Endodermal cell (in vitro differentiated cells): ENCODE measurements around the gene MYO5A. TPM values are rescaled to one million over a fixed set of nuclear protein-coding genes. Genes with fewer than 3 reads are reported as not detected.

ENCODE experiments used
- DNase-seq: peaks from one replicate; pipeline ENCODE4 v3.0.0-alpha.2; 2017
- H3K27ac ChIP-seq: 2 replicates; pipeline ENCODE4 v1.5.1; 2013; ENCODE audit warnings: mild to moderate bottlenecking, low read depth, low read length, moderate library complexity
- H3K27me3 ChIP-seq: 2 replicates; pipeline ENCODE4 v1.6.1; 2013; ENCODE audit warnings: mild to moderate bottlenecking, low read length, moderate library complexity; ENCODE audit not compliant: insufficient read depth, control insufficient read depth, poor library complexity, severe bottlenecking
- H3K36me3 ChIP-seq: 2 replicates; pipeline ENCODE4 v1.7.0; 2013; ENCODE audit warnings: mild to moderate bottlenecking, low read length, moderate library complexity; ENCODE audit not compliant: control insufficient read depth, insufficient read depth
- H3K4me1 ChIP-seq: one replicate; pipeline ENCODE4 v1.7.0; 2013; ENCODE audit warnings: low read length; ENCODE audit not compliant: control insufficient read depth, insufficient read depth
- H3K4me3 ChIP-seq: 2 replicates; pipeline ENCODE4 v1.5.1; 2013; ENCODE audit warnings: mild to moderate bottlenecking, low read length, moderate library complexity
- H3K9ac ChIP-seq: 2 replicates; pipeline ENCODE4 v1.6.1; 2013; ENCODE audit warnings: mild to moderate bottlenecking, low read length, moderate library complexity; ENCODE audit not compliant: poor library complexity, severe bottlenecking; ENCODE audit errors: extremely low read depth
- H3K9me3 ChIP-seq: 2 replicates; pipeline ENCODE4 v1.6.1; 2013; ENCODE audit warnings: mild to moderate bottlenecking, low read length, moderate library complexity; ENCODE audit not compliant: control insufficient read depth
- H3K27ac Mint-ChIP-seq: 2 replicates; pipeline ENCODE4 v1.8.0; 2020; ENCODE audit warnings: mixed read lengths
- H3K27me3 Mint-ChIP-seq: 2 replicates; pipeline ENCODE4 v1.8.0; 2021; ENCODE audit warnings: mild to moderate bottlenecking, mixed read lengths; ENCODE audit not compliant: insufficient read depth
- H3K36me3 Mint-ChIP-seq: 2 replicates; pipeline ENCODE4 v1.8.0; 2020; ENCODE audit warnings: low read depth, mixed read lengths
- H3K4me1 Mint-ChIP-seq: 2 replicates; pipeline ENCODE4 v1.8.0; 2020; ENCODE audit warnings: mixed read lengths
- H3K4me3 Mint-ChIP-seq: 2 replicates; pipeline ENCODE4 v1.8.0; 2020; ENCODE audit warnings: mild to moderate bottlenecking, moderate library complexity, mixed read lengths
- H3K9me3 Mint-ChIP-seq: 2 replicates; pipeline ENCODE4 v1.8.0; 2020; ENCODE audit warnings: mild to moderate bottlenecking, mixed read lengths
- WGBS, 2 experiments: methylation state at CpG; one replicate each; pipeline versions ENCODE4 v1.1.5 to v1.1.7; 2013; ENCODE audit warnings: missing lambda C conversion rate in 2 of 2, mixed read lengths in 1 of 2; ENCODE audit not compliant: insufficient coverage in 1 of 2, insufficient read length in 1 of 2; 5-methylcytosine and 5-hydroxymethylcytosine counted together
- total RNA-seq, 2 donors: library from RNA; stranded (reverse); fragmentation: NEBNext Ultra II Directional in 1 of 2; extraction: Animal tissue kit (Norgen Biotek cat#: 25700) in 1 of 2; gene quantifications; 2 replicates in 1 of 2; 3 replicates in 1 of 2; pipeline ENCODE4 v1.2.1, GENCODE V29; 2021
- TF ChIP-seq, protein P1 (sequence below): fragments of 200-600 bp; sonication (generic); conservative IDR thresholded peaks from 2 replicates; pipeline ENCODE4 v1.5.0; 2021; ENCODE audit warnings: antibody characterized with exemption, mild to moderate bottlenecking

MYO5A gene
- total RNA-seq, 2 donors from 2014 or later = 10.0 to 13.1 TPM

- no peaks in the 10 kb centered on the region for H3K4me1 ChIP-seq
- TF ChIP-seq, protein P1, sequence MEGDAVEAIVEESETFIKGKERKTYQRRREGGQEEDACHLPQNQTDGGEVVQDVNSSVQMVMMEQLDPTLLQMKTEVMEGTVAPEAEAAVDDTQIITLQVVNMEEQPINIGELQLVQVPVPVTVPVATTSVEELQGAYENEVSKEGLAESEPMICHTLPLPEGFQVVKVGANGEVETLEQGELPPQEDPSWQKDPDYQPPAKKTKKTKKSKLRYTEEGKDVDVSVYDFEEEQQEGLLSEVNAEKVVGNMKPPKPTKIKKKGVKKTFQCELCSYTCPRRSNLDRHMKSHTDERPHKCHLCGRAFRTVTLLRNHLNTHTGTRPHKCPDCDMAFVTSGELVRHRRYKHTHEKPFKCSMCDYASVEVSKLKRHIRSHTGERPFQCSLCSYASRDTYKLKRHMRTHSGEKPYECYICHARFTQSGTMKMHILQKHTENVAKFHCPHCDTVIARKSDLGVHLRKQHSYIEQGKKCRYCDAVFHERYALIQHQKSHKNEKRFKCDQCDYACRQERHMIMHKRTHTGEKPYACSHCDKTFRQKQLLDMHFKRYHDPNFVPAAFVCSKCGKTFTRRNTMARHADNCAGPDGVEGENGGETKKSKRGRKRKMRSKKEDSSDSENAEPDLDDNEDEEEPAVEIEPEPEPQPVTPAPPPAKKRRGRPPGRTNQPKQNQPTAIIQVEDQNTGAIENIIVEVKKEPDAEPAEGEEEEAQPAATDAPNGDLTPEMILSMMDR = no peak
- Mint-ChIP-seq H3K4me3 (no peak overlapping the region), H3K27ac (peak overlapping the region; percentile 80), H3K36me3 (no peaks in the 10 kb centered on the region), H3K27me3 (no peaks in the 10 kb centered on the region), H3K4me1 (peaks cover 6% of the 10 kb centered on the region), H3K9me3 (no peaks in the 10 kb centered on the region)
- no peaks in the 10 kb centered on the region for H3K36me3 ChIP-seq
- no peak overlapping the region for H3K9ac ChIP-seq
- H3K9me3 ChIP-seq = no peaks in the 10 kb centered on the region
- peak; percentile 72 for DNase-seq
- H3K27ac ChIP-seq = no peak overlapping the region
- no peak overlapping the region for H3K4me3 ChIP-seq
- H3K27me3 ChIP-seq = no peaks in the 10 kb centered on the region
- 96 to 100% methylated on average over 1 to 2 of the region's 2 CpGs for WGBS, 2 experiments
Measured at GRCh38 chr15:52466134-52466701, 62.5 kb downstream of the MYO5A start.

DNA sequence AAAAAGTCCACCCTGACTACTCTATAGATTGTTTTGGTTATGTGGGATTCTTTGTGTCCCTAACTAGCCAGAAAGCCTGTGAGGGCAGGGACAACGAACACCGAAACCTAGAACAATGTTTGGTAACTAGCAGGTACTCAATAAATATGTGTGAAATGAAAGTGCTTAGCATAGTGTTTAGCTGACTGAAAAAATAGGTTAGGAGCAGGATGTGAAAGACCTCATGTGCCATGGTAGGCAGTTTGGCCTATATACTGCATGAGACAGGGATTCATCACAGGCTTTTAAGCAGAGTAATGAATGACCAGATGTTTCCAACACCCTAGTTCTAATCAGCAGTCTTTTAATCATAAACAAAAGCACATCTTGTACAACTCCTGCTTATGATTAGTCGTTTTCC lies 64.2 kb downstream of the MYO5A start:
- no peak for DNase-seq
- H3K4me3 Mint-ChIP-seq = no peak overlapping the region
- H3K36me3 Mint-ChIP-seq = peaks cover 4% of the 10 kb centered on the region
- no peaks in the 10 kb centered on the region for H3K4me1 ChIP-seq
- no peak overlapping the region for H3K27ac ChIP-seq
- H3K4me3 ChIP-seq = no peak overlapping the region
- peaks cover 12% of the 10 kb centered on the region for H3K9me3 Mint-ChIP-seq
- H3K27ac Mint-ChIP-seq = no peak overlapping the region
- peaks cover 6% of the 10 kb centered on the region for H3K4me1 Mint-ChIP-seq
- no peak overlapping the region for H3K9ac ChIP-seq
- no peaks in the 10 kb centered on the region for H3K9me3 ChIP-seq
- H3K36me3 ChIP-seq = no peaks in the 10 kb centered on the region
- no peaks in the 10 kb centered on the region for H3K27me3 ChIP-seq
- H3K27me3 Mint-ChIP-seq = no peaks in the 10 kb centered on the region
- 89 to 100% methylated on average over 2 to 3 of the region's 3 CpGs for WGBS, 2 experiments
- TF ChIP-seq, protein P1 = no peak

GRCh38 chr15:52464040-52464439 lies 64.6 kb downstream of the MYO5A start:
- Histone ChIP-seq H3K9me3 (no peaks in the 10 kb centered on the region), H3K36me3 (no peaks in the 10 kb centered on the region), H3K4me1 (no peaks in the 10 kb centered on the region), H3K9ac (no peak overlapping the region), H3K27ac (no peak overlapping the region), H3K4me3 (no peak overlapping the region), H3K27me3 (no peaks in the 10 kb centered on the region)
- H3K9me3 Mint-ChIP-seq = peaks cover 16% of the 10 kb centered on the region
- H3K4me1 Mint-ChIP-seq = peaks cover 8% of the 10 kb centered on the region
- WGBS, 2 experiments = 91 to 96% methylated on average over 3 of the region's 3 CpGs
- H3K27me3 Mint-ChIP-seq = no peaks in the 10 kb centered on the region
- H3K36me3 Mint-ChIP-seq = peaks cover 9% of the 10 kb centered on the region
- no peak overlapping the region for H3K4me3 Mint-ChIP-seq
- TF ChIP-seq, protein P1 = no peak
- DNase-seq = no peak
- no peak overlapping the region for H3K27ac Mint-ChIP-seq
